Coronary artery (tissue), 2 donors: Measurements from ENCODE around the gene ZSCAN10.

Experiments
- DNase-seq: peaks from one replicate; pipeline ENCODE4 v3.0.0-alpha.2; 2017; ENCODE audit warnings: low spot score
- H3K27ac ChIP-seq, 2 donors: fragments of 200-600 bp; sonication (generic); one replicate each; pipeline ENCODE4 v1.5.1; 2016 to 2019
- H3K4me3 ChIP-seq: fragments of 200-600 bp; sonication (generic); 2 replicates; pipeline ENCODE4 v1.5.1; 2016; ENCODE audit warnings: mild to moderate bottlenecking, moderate library complexity
- CTCF ChIP-seq: fragments of 200-600 bp; sonication (generic); IDR thresholded peaks from one replicate; pipeline ENCODE4 v1.5.1; 2019; ENCODE audit warnings: antibody characterized with exemption

ZSCAN10 gene

GRCh38 chr16:3051009-3051408 is 48.1 kb downstream of the ZSCAN10 start:
- Histone ChIP-seq H3K27ac (no peak overlapping the region), H3K4me3 (no peak overlapping the region)
- no peak for TF ChIP-seq CTCF
- no peak for DNase-seq

- Histone ChIP-seq H3K27ac (no peak overlapping the region), H3K4me3 (no peak overlapping the region)
- DNase-seq = no peak
- no peak for TF ChIP-seq CTCF
Observed at GRCh38 chr16:3050487-3050886, 48.6 kb downstream of the ZSCAN10 start.

GRCh38 chr16:3049921-3050481 is 49.1 kb downstream of the ZSCAN10 start:
- no peak overlapping the region for H3K27ac ChIP-seq
- TF ChIP-seq CTCF = no peak
- no peak for DNase-seq
- no peak overlapping the region for H3K4me3 ChIP-seq

- no peak overlapping the region for H3K4me3 ChIP-seq
- no peak for DNase-seq
- no peak for TF ChIP-seq CTCF
- no peak overlapping the region for H3K27ac ChIP-seq
Observed at GRCh38 chr16:3047387-3047720, 51.7 kb downstream of the ZSCAN10 start.

- Histone ChIP-seq H3K4me3 (peak overlapping the region; percentile 69), H3K27ac (no peak overlapping the region)
- no peak for TF ChIP-seq CTCF
- DNase-seq = no peak
Observed at GRCh38 chr16:3046641-3047386, 52.3 kb downstream of the ZSCAN10 start.

GRCh38 chr16:3045758-3046640 is 53.1 kb downstream of the ZSCAN10 start, which contains the start of gene MMP25:
TSS of gene MMP25 (plus strand) at chr16:3046561. CDS start at chr16:3046918, 357 bp downstream.
- Histone ChIP-seq H3K4me3 (peak within 1 kb of the TSS; percentile 69), H3K27ac (no peak within 1 kb of the TSS)
- no peak for TF ChIP-seq CTCF
- no peak for DNase-seq
